DMS 273 treated with DMSO at 0.1 percent for 48 hours (cell line): ENCODE measurements around the gene MAJIN.
"Not testable (repeated sequence)": the region's sequence is repeated elsewhere in the genome, so short reads cannot be mapped to it uniquely, and the experiment has no call there.

ENCODE experiments used
- DNase-seq: peaks from one replicate; lab custom pipeline; 2025; lab: John Stamatoyannopoulos, UW

The MAJIN gene

GRCh38 chr11:64990222-64990923 lies 18.5 kb upstream of the MAJIN start:
- DNase-seq: no peak

- DNase-seq: no peak
Measured at GRCh38 chr11:64989416-64989815, 17.5 kb upstream of the MAJIN start.

GRCh38 chr11:64987998-64988854 lies 16.3 kb upstream of the MAJIN start:
- DNase-seq: no peak

- DNase-seq: not testable (repeated sequence)
Measured at GRCh38 chr11:64983339-64983738, 11.4 kb upstream of the MAJIN start.

- DNase-seq: no peak
Measured at GRCh38 chr11:64976651-64977050, 4.7 kb upstream of the MAJIN start.

GRCh38 chr11:64974124-64974523 lies 2.2 kb upstream of the MAJIN start:
- DNase-seq: no peak

GRCh38 chr11:64970731-64971151 lies 1.2 kb downstream of the MAJIN start:
- no peak for DNase-seq

- peak; percentile 22 for DNase-seq
Measured at GRCh38 chr11:64969209-64969608, 2.7 kb downstream of the MAJIN start.

- no peak for DNase-seq
Measured at GRCh38 chr11:64967375-64967774, 4.5 kb downstream of the MAJIN start.

- no peak for DNase-seq
Measured at GRCh38 chr11:64963072-64963631, 8.8 kb downstream of the MAJIN start.

GRCh38 chr11:64960719-64961118 lies 11.2 kb downstream of the MAJIN start:
- no peak for DNase-seq

- DNase-seq: no peak
Measured at GRCh38 chr11:64959498-64959897, 12.4 kb downstream of the MAJIN start.

GRCh38 chr11:64954201-64954600 lies 17.7 kb downstream of the MAJIN start:
- DNase-seq: no peak

- DNase-seq: no peak
Measured at GRCh38 chr11:64951529-64951928, 20.4 kb downstream of the MAJIN start.

GRCh38 chr11:64947208-64947814 lies 24.6 kb downstream of the MAJIN start:
- no peak for DNase-seq

GRCh38 chr11:64936539-64936938 lies 35.4 kb downstream of the MAJIN start:
- DNase-seq: no peak

GRCh38 chr11:64935359-64936081 lies 36.4 kb downstream of the MAJIN start, which contains the start of gene GPHA2:
GPHA2 (minus strand) TSS chr11:64935893; CDS start chr11:64935460, 433 bp downstream.
- peak; percentile 55 for DNase-seq

- no peak for DNase-seq
Measured at GRCh38 chr11:64934682-64935358, 37.1 kb downstream of the MAJIN start.

- no peak for DNase-seq
Measured at GRCh38 chr11:64933935-64934681, 37.8 kb downstream of the MAJIN start.

- DNase-seq: no peak
Measured at GRCh38 chr11:64933213-64933934, 38.5 kb downstream of the MAJIN start.
